ENCODE results near the gene DISP2.

DISP2 gene

DNA sequence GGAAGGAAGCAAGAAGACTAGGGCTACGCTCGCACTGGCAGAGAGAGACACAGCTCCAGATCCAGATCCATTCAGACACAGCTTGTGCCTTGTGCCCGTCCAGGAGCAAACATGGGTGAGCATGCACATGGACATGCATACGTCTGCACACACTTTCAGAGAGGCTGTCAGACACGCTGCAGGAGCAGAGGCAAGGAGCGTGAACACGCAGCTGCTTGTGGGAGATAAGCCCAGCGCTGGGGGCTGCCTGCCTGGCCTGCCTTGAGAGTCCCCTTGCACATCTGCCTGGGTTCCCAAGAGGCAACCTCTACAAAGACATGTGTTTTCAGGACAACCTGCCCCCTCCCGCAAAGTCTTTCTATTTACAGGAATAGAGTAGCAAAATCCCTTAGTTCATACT, 69.2 kb downstream of the DISP2 start:
- DNase-seq: no peak

- no peak for DNase-seq
Measured at GRCh38 chr15:40428185-40428584, 70.2 kb downstream of the DISP2 start.

Data from activated naive CD4-positive, alpha-beta T cell treated with Interleukin-2 at 50 U/mL for 16 hours (primary cell).